ENCODE data around the gene BEX4. TPM values are rescaled to one million over a fixed set of nuclear protein-coding genes. Genes with fewer than 3 reads are reported as not detected.

The BEX4 gene
- total RNA-seq, 1 donor from 2014 or later, result 74.3 TPM

GRCh38 chrX:103256651-103257050, 41.7 kb downstream of the BEX4 start:
- H3K9me3 Mint-ChIP-seq, result peaks cover 24% of the 10 kb centered on the region
- no peaks in the 10 kb centered on the region for H3K27me3 Mint-ChIP-seq (ENCODE audit: low read depth)
- no peak overlapping the region for H3K4me3 Mint-ChIP-seq
- no peak for TF ChIP-seq CTCF (IDR thresholded peaks at IDR 0.05; ENCODE audit: unreplicated experiment)
- H3K36me3 Mint-ChIP-seq, result peaks cover 3% of the 10 kb centered on the region
- no peak for DNase-seq (ENCODE audit: low spot score in 2 of 2, unreplicated experiment in 2 of 2)
- H3K4me1 Mint-ChIP-seq, result peaks cover 19% of the 10 kb centered on the region
- H3K27ac Mint-ChIP-seq, result no peak overlapping the region

GRCh38 chrX:103258275-103258674, 43.4 kb downstream of the BEX4 start:
- H3K9me3 Mint-ChIP-seq, result peaks cover 34% of the 10 kb centered on the region
- peaks cover 2% of the 10 kb centered on the region for H3K27me3 Mint-ChIP-seq (ENCODE audit: low read depth)
- no peak for DNase-seq (ENCODE audit: low spot score in 2 of 2, unreplicated experiment in 2 of 2)
- no peak for TF ChIP-seq CTCF (IDR thresholded peaks at IDR 0.05; ENCODE audit: unreplicated experiment)
- no peak overlapping the region for H3K27ac Mint-ChIP-seq
- H3K4me3 Mint-ChIP-seq, result no peak overlapping the region
- H3K4me1 Mint-ChIP-seq, result peaks cover 13% of the 10 kb centered on the region
- peaks cover 3% of the 10 kb centered on the region for H3K36me3 Mint-ChIP-seq

Other genes with a start within 250 kb of the BEX4 start
- 10.7 to 12.2 TPM (median 10.8 TPM) in 3 replicates for gene BEX1, start 150.9 kb upstream of the BEX4 start, total RNA-seq
- gene NXF3, start 122.0 kb upstream of the BEX4 start, total RNA-seq, result not detected in 3 replicates
- gene TCEAL8, start 40.0 kb downstream of the BEX4 start, total RNA-seq, result 71.0 to 79.2 TPM (median 73.7 TPM) in 3 replicates
- not detected in 3 replicates for gene TCEAL5, start 61.6 kb downstream of the BEX4 start, total RNA-seq
- 29.0 to 29.8 TPM (median 29.8 TPM) in 3 replicates for gene BEX2, start 95.9 kb downstream of the BEX4 start, total RNA-seq
- gene TCEAL7, start 115.1 kb downstream of the BEX4 start, total RNA-seq, result 16.6 to 21.4 TPM (median 20.2 TPM) in 3 replicates
- 55.4 to 61.1 TPM (median 60.1 TPM) in 3 replicates for gene TCEAL9, start 141.4 kb downstream of the BEX4 start, total RNA-seq
- 304 to 314 TPM (median 307 TPM) in 3 replicates for gene BEX3, start 161.4 kb downstream of the BEX4 start, total RNA-seq

Measured in mesothelial cell of epicardium (in vitro differentiated cells).